T-helper 2 cell treated with Interferon-gamma antibody and Interleukin-4, amounts not matched to agents 5 μg/mL and 100 μg/mL, for 36 hours (primary cell): ENCODE results near the gene STARD8.
"Not testable (repeated sequence)": the region's sequence is repeated elsewhere in the genome, so short reads cannot be mapped to it uniquely, and the experiment has no call there.

Experiments used
- DNase-seq: peaks from one replicate; pipeline ENCODE4 v3.0.0; 2021; ENCODE audit warnings: low spot score
- H3K27ac Mint-ChIP-seq: one replicate; pipeline ENCODE4 v1.8.0; 2021; ENCODE audit warnings: mild to moderate bottlenecking, mixed read lengths
- H3K27me3 Mint-ChIP-seq: one replicate; pipeline ENCODE4 v1.8.0; 2021; ENCODE audit warnings: low read depth, mixed read lengths
- H3K36me3 Mint-ChIP-seq: one replicate; pipeline ENCODE4 v1.8.0; 2021; ENCODE audit warnings: low read depth, mixed read lengths
- H3K4me1 Mint-ChIP-seq: one replicate; pipeline ENCODE4 v1.8.0; 2021; ENCODE audit warnings: low read depth, mixed read lengths
- H3K4me3 Mint-ChIP-seq: one replicate; pipeline ENCODE4 v1.8.0; 2022; ENCODE audit warnings: mild to moderate bottlenecking, moderate library complexity, mixed read lengths
- H3K9me3 Mint-ChIP-seq: one replicate; pipeline ENCODE4 v1.8.0; 2021; ENCODE audit warnings: mixed read lengths

STARD8 gene

DNA sequence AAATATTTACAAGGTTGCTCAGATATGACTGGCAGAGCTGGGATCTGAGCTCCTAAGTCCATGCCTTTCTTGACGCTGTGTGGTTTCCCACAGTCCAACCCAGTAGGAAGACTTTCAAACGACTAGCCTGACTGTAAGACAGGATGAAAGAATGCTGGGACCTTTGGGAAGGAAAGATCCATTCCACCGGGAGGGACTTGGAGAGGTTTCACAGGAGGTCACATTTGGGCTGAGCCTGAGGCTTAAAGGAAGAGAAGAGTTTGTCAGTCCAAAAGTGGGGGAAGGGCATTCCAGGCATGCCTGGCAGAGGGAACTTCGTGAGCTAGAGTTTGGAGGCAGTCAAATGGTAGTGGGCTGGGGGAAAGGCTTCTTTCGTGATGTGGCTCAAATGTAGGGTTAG is 1.5 kb downstream of the STARD8 start:
- Mint-ChIP-seq H3K9me3 (no peaks in the 10 kb centered on the region), H3K4me3 (no peak overlapping the region), H3K36me3 (no peaks in the 10 kb centered on the region), H3K4me1 (no peaks in the 10 kb centered on the region), H3K27ac (no peak overlapping the region), H3K27me3 (peaks cover 4% of the 10 kb centered on the region)
- no peak for DNase-seq

DNA sequence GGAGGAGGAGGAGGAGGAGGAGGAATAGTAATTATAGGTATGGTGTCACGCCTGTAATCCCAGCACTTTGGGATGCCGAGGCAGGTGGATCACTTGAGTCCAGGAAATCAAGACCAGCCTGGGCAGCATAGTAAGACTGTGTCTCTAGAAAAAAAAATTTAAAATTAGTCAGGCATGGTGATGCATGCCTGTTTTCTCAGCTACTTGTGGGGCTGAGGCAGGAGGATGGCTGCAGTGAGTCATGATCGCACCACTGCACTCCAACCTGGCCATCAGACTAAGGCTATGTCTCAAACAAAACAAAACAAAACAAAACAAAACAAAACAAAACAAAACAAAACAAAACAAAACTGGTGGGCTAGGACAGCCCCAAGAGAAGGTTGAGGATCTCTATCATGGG is 3.0 kb downstream of the STARD8 start:
- no peak overlapping the region for H3K27ac Mint-ChIP-seq
- no peaks in the 10 kb centered on the region for H3K9me3 Mint-ChIP-seq
- peaks cover 2% of the 10 kb centered on the region for H3K27me3 Mint-ChIP-seq
- H3K36me3 Mint-ChIP-seq = no peaks in the 10 kb centered on the region
- DNase-seq = no peak
- H3K4me3 Mint-ChIP-seq = no peak overlapping the region
- H3K4me1 Mint-ChIP-seq = no peaks in the 10 kb centered on the region

DNA sequence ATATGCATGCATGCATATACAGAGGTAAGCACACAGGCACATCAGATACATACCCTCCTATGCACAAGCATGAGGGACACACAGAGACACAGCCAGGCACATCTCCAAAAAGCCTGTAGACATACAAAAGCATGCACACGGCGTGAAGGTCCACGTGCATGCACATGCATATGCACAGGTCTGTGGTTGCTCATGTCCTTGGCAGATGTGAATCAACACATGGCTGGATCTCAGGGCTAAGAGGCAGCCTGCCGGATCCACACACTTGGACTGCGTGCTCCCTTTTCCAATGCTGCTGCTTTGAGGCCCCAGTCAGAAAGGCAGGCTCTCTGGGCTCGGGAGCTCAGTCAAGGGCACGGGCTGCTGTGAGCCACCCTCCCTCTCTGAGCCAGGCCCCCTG is 3.6 kb downstream of the STARD8 start:
- H3K27ac Mint-ChIP-seq = no peak overlapping the region

DNA sequence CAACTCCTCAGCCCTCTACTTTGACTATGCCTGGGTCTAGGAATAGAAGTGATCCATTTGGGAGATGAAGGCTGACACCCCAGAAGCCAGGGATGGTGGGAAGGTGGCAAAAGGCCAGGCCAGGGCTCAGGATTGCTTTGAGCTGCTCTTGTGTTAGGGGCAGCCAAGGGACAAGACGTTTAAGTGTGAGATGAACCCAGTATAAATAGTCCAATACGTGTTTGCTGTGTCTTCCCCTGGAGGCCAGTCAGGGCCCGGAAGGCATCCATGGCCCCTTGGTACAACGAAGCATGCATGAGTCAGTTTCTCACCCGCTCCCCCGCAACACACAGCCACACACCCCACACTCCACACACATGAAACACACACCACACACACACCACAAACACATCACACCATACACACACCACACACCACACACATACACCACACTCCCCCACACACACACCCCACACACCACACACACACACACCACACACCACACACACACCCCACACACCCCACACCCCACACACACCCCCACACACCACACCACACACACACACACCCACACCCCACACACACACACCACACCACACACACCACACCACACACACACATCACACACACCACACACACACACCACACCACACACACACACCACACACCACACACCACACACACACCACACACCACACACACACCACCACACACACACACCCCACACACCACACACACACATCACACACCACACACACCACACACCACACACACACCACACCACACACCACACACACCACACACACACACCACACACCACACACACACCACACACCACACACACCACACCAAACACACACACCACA is 5.1 kb downstream of the STARD8 start:
- Mint-ChIP-seq H3K36me3 (no peaks in the 10 kb centered on the region), H3K4me3 (no peak overlapping the region), H3K27me3 (peaks cover 2% of the 10 kb centered on the region), H3K27ac (no peak overlapping the region), H3K9me3 (no peaks in the 10 kb centered on the region), H3K4me1 (no peaks in the 10 kb centered on the region)
- no peak for DNase-seq

More for the DNA sequence above, 3.6 kb downstream of the STARD8 start:
- no peak overlapping the region for H3K4me3 Mint-ChIP-seq
- H3K9me3 Mint-ChIP-seq = no peaks in the 10 kb centered on the region
- DNase-seq = no peak
- no peaks in the 10 kb centered on the region for H3K36me3 Mint-ChIP-seq
- peaks cover 2% of the 10 kb centered on the region for H3K27me3 Mint-ChIP-seq
- H3K4me1 Mint-ChIP-seq = no peaks in the 10 kb centered on the region

DNA sequence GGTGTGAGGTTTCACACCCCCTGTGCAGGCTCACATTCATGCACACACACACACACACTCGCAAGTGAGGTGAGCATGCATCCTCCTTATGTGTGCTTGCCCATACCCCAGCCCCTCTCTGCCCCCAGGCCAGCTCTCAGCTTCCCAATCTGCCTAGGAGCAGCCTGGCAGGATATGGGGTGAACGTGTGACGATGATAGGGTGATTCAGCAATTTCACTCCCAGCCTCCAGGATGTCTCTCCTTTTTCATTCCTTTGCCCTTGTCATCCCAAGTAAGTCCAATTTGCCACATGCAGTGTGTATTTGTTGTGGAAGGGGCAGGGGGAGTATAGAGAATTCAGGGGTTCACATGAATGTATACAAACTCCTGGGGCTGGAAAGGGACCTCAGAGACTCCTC is 7.2 kb downstream of the STARD8 start:
- H3K4me1 Mint-ChIP-seq = no peaks in the 10 kb centered on the region
- H3K27me3 Mint-ChIP-seq = no peaks in the 10 kb centered on the region
- H3K27ac Mint-ChIP-seq = no peak overlapping the region
- no peaks in the 10 kb centered on the region for H3K36me3 Mint-ChIP-seq
- no peaks in the 10 kb centered on the region for H3K9me3 Mint-ChIP-seq
- no peak overlapping the region for H3K4me3 Mint-ChIP-seq
- no peak for DNase-seq

DNA sequence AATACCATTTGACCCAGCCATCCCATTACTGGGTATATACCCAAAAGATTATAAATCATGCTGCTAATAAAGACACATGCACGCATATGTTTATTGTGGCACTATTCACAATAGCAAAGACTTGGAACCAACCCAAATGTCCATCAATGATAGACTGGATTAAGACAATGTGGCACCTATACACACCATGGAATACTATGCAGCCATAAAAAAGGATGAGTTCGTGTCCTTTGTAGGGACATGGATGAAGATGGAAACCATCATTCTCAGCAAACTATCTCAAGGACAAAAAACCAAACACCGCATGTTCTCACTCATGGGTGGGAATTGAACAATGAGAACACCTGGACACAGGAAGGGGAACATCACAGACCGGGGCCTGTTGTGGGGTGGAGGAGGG is 9.0 kb downstream of the STARD8 start:
- not testable (repeated sequence) for H3K36me3 Mint-ChIP-seq, H3K27ac Mint-ChIP-seq, H3K27me3 Mint-ChIP-seq

DNA sequence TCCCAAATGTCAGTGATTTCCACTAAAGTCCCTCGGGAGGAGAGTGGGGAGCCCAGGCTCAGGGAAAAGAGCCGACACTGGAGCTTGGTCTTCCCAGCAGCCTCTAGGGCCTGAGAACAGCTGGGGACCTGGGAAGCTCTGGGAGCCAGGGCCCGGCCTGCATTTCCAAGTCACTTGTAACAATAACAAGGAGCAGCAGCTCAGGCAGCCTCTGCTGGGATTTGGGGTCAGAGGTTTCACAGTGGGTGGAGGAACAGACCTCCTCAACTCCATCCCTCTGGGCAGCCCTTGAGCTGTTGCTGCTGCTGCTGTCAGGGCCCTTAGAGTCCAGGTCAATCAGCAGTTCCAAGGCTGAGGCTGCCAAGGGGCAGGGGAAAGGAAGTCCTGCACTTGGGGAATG is 11.1 kb downstream of the STARD8 start:
- Mint-ChIP-seq H3K27me3 (peaks cover under 1% of the 10 kb centered on the region), H3K36me3 (no peaks in the 10 kb centered on the region), H3K4me3 (no peak overlapping the region), H3K27ac (no peak overlapping the region), H3K9me3 (no peaks in the 10 kb centered on the region), H3K4me1 (no peaks in the 10 kb centered on the region)
- DNase-seq = no peak

More for the DNA sequence above, 9.0 kb downstream of the STARD8 start:
- not testable (repeated sequence) for H3K9me3 Mint-ChIP-seq, H3K4me3 Mint-ChIP-seq, DNase-seq, H3K4me1 Mint-ChIP-seq

DNA sequence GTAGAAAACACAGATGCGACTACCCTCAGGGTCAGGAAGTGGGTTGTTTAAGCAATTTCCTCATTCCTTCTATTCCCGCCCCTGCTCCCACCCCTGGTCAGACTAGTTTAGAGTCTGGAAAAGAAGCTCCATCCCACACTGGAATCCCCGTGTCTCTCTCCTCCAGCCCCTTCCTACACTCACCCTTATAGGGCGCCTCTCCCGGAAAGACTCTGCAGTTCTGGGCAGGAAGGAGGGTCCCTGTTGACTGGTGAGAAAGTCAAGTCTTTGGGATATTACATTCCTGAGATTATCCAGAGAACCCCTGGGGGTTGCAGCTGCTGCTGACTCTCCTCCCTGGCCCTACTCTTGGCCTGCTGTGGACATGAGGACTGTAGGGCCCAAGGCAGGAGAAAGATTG is 11.9 kb downstream of the STARD8 start:
- DNase-seq = no peak
- H3K9me3 Mint-ChIP-seq = no peaks in the 10 kb centered on the region
- H3K27me3 Mint-ChIP-seq = peaks cover 3% of the 10 kb centered on the region
- no peak overlapping the region for H3K27ac Mint-ChIP-seq
- no peaks in the 10 kb centered on the region for H3K4me1 Mint-ChIP-seq
- H3K4me3 Mint-ChIP-seq = no peak overlapping the region
- no peaks in the 10 kb centered on the region for H3K36me3 Mint-ChIP-seq

DNA sequence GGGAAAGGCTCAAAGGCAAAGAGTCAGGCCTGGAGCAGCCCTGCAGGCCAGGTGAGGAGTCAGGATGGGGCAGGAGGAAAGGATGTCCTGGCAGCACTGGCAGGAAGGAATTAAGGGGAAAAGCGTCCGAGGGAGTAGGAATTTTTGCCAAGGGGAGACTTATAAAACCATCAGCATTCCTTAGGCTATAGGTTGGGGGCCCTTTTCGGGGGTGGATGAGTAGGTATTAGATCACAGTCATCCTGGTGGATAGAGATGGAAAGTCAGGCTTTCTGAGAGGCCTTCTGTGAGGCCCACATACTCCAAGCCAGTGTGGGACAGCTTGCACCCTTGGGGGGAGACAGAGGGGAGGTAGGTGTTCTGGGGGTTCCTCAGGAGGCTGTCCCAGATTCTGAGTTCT is 12.3 kb downstream of the STARD8 start:
- no peak for DNase-seq
- Mint-ChIP-seq H3K27me3 (peaks cover 3% of the 10 kb centered on the region), H3K9me3 (no peaks in the 10 kb centered on the region), H3K36me3 (no peaks in the 10 kb centered on the region), H3K27ac (no peak overlapping the region), H3K4me1 (no peaks in the 10 kb centered on the region), H3K4me3 (no peak overlapping the region)

DNA sequence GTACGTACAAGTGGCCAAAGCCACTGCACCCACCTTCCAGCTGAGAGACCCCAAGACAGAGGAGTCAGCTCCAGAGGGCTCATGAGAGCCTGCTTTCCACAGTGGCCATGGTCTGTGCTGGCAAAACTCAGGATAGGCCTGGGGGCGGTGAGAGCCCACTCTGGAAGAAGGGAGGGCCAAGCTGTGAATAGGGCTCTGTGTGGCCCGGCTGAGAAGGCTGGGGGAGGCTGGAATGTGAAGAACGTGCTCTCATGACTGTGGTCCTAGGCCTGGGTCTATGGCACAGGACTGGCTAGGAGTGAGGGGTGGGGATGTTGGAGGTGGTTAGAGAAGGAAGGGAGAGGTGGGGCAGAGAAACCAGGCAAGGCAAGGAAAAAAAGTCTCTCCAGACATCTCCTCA is 13.3 kb downstream of the STARD8 start:
- no peak overlapping the region for H3K27ac Mint-ChIP-seq
- DNase-seq = no peak
- no peaks in the 10 kb centered on the region for H3K4me1 Mint-ChIP-seq
- no peaks in the 10 kb centered on the region for H3K9me3 Mint-ChIP-seq
- peaks cover 3% of the 10 kb centered on the region for H3K27me3 Mint-ChIP-seq
- H3K4me3 Mint-ChIP-seq = no peak overlapping the region
- H3K36me3 Mint-ChIP-seq = no peaks in the 10 kb centered on the region

DNA sequence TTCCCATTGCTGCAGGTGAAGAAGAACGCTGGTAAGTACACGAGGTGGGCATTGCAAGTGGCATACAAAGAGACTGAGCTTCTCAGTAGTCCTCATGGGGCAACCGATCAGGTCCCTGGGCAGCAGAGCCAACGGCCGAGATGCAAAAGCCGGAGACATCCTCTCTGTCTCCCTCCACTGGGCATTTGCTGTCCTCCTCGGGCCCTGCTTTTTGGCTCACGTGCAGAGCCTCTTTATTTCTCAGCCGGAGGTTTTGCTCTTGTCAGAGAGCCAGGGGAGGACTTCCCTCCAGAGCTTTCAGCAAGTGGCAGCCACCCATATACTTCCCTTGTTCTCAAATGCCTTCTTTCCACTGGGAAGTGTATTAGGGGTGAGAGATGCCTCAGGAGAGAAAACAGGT is 18.0 kb downstream of the STARD8 start:
- DNase-seq = no peak
- Mint-ChIP-seq H3K27ac (no peak overlapping the region), H3K27me3 (peaks cover 3% of the 10 kb centered on the region), H3K9me3 (no peaks in the 10 kb centered on the region), H3K4me3 (no peak overlapping the region), H3K4me1 (no peaks in the 10 kb centered on the region), H3K36me3 (no peaks in the 10 kb centered on the region)

DNA sequence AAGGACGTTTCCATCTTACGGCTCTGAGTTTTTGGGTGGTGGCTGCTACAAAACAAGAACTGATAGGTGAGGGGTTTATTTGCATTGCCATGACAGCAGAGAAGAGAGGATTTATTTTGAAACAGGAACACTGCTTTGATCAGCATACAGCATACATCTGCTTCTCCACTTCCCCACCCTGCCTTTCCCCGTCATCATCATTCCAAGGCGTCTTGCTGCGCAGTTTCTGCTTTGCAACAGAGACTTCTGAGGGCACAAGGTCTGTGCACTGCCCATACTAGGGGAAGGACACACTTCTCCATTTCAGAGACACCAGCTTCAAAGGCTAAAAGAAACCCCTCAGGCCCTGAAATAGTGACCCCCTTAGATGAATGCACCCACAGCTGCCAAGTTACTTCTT is 19.1 kb downstream of the STARD8 start:
- Mint-ChIP-seq H3K27ac (no peak overlapping the region), H3K36me3 (no peaks in the 10 kb centered on the region), H3K9me3 (no peaks in the 10 kb centered on the region), H3K4me3 (no peak overlapping the region), H3K4me1 (no peaks in the 10 kb centered on the region), H3K27me3 (peaks cover 3% of the 10 kb centered on the region)
- no peak for DNase-seq

DNA sequence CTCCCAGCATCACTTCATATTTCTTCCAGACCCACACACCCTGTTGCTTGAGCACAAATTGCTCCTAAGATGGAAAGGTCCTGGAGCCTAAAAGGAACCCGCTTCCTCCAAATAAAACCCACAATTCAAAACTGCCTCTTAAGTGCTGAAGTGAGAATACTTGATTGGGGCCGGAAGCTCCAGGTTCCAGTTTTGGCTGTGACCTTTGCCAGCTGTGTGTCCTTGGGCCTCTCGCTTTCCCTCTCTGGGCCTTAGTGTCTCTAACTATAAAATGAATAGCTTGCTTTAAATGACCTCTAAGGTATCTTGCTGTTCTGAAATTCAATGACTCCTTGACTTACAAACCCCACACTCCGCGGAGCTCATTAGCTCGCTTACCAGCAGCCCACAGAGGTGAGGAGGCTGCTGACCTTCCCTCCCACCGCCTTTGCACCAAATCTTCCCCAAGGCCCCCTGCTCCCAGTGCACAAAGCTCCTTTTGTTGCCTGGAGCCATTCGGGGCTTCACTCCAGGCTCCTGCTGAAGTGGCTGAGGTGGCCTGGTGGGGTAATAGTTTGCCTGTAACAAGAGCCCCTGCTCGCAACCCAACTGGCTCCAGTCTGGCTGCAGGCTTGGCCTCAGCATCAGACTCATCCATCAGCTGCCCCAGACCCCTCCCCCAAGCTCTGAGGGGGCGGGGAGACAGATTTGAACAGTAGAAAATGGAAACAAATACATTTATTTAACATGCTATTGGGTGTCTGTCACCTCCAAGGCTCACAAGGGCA is 21.8 kb downstream of the STARD8 start:
- DNase-seq = no peak
- Mint-ChIP-seq H3K27ac (no peak overlapping the region), H3K4me3 (no peak overlapping the region), H3K4me1 (no peaks in the 10 kb centered on the region), H3K27me3 (no peaks in the 10 kb centered on the region), H3K36me3 (no peaks in the 10 kb centered on the region), H3K9me3 (no peaks in the 10 kb centered on the region)

DNA sequence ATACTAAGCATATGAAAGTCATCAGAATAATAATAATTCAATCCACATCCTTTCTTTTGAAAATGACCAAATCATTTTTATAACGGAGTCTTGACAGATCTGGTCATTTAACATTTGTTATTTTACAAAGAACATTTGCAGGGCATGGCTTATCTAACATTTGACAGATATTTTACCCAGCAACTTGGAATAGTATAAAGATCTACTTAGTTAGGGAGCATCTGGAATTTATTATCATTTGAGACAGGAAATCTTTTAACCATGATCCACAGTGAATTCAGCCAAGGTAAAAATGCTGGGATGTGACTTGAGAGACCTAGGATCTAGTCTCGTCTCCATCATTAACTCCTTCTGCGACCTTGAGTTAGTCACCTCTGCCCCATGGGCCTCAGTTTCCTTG is 22.4 kb downstream of the STARD8 start:
- Mint-ChIP-seq H3K9me3 (no peaks in the 10 kb centered on the region), H3K36me3 (no peaks in the 10 kb centered on the region), H3K4me3 (no peak overlapping the region), H3K27me3 (no peaks in the 10 kb centered on the region), H3K27ac (no peak overlapping the region), H3K4me1 (no peaks in the 10 kb centered on the region)
- no peak for DNase-seq
